HG03135 (cell line): ENCODE results near the gene URM1.

Experiments
- ATAC-seq: cut with Tn5 transposase; IDR thresholded peaks from one replicate; pipeline ENCODE4 v1.9.1; 2021; ENCODE audit warnings: mild to moderate bottlenecking, moderate library complexity; ENCODE audit not compliant: unreplicated experiment

Gene URM1

GRCh38 chr9:128383791-128384190 is 12.6 kb downstream of the URM1 start:
- ATAC-seq = no peak

GRCh38 chr9:128384801-128385495 is 13.8 kb downstream of the URM1 start:
- no peak for ATAC-seq

GRCh38 chr9:128385496-128386460 is 14.6 kb downstream of the URM1 start:
- no peak for ATAC-seq

GRCh38 chr9:128388150-128388549 is 17.0 kb downstream of the URM1 start:
- no peak for ATAC-seq

GRCh38 chr9:128389395-128390149 is 18.4 kb downstream of the URM1 start:
- ATAC-seq = no peak

- ATAC-seq = no peak
Observed at GRCh38 chr9:128390150-128390812, 19.1 kb downstream of the URM1 start.

GRCh38 chr9:128390813-128391711 is 19.9 kb downstream of the URM1 start:
- no peak for ATAC-seq

- no peak for ATAC-seq
Observed at GRCh38 chr9:128391956-128392301, 20.8 kb downstream of the URM1 start.

GRCh38 chr9:128392302-128393144 is 21.3 kb downstream of the URM1 start:
- no peak for ATAC-seq

GRCh38 chr9:128393145-128393775 is 22.1 kb downstream of the URM1 start:
- ATAC-seq = no peak

- ATAC-seq = no peak
Observed at GRCh38 chr9:128393970-128394369, 22.8 kb downstream of the URM1 start.

- ATAC-seq = no peak
Observed at GRCh38 chr9:128394379-128395168, 23.4 kb downstream of the URM1 start.

GRCh38 chr9:128396970-128397613 is 25.9 kb downstream of the URM1 start:
- no peak for ATAC-seq

GRCh38 chr9:128397831-128398230 is 26.7 kb downstream of the URM1 start:
- ATAC-seq = no peak

GRCh38 chr9:128399861-128400260 is 28.7 kb downstream of the URM1 start:
- ATAC-seq = no peak

- ATAC-seq = no peak
Observed at GRCh38 chr9:128404560-128404959, 33.4 kb downstream of the URM1 start.

GRCh38 chr9:128405077-128405779 is 34.1 kb downstream of the URM1 start:
- no peak for ATAC-seq
